K562 (cell line): ENCODE measurements around the gene PLIN5. TPM values are rescaled to one million over a fixed set of nuclear protein-coding genes. Genes with fewer than 3 reads are reported as not detected.
A peak's percentile ranks its signal among the peaks of the same experiment; 100 is the strongest.

Source experiments
- AFF4 ChIP-seq: sonication (generic); formaldehyde crosslinking; IDR thresholded peaks from 2 replicates; pipeline ENCODE4 v1.8.0; 2023; ENCODE audit warnings: mild to moderate bottlenecking, missing genetic modification reagents
- BHLHE40 ChIP-seq: IDR thresholded peaks from 2 replicates; pipeline ENCODE4 v1.6.1; 2011; ENCODE audit warnings: low read length, improper control_type of control experiment
- BRF1 ChIP-seq: IDR thresholded peaks from 3 replicates; pipeline ENCODE4 v1.6.1; 2011; ENCODE audit warnings: borderline replicate concordance, mild to moderate bottlenecking; ENCODE audit not compliant: insufficient read length; ENCODE audit errors: extremely low read depth
- CBX1 ChIP-seq: sonication (generic); IDR thresholded peaks from 2 replicates; pipeline ENCODE4 v1.6.1; 2016; ENCODE audit warnings: antibody characterized with exemption, low read depth, mild to moderate bottlenecking
- CHD2 ChIP-seq: IDR thresholded peaks from 2 replicates; pipeline ENCODE4 v1.6.1; 2011; ENCODE audit warnings: low read depth, low read length
- E2F5 ChIP-seq: sonication (generic); formaldehyde crosslinking; IDR thresholded peaks from 2 replicates; pipeline ENCODE4 v1.8.0; 2022; ENCODE audit warnings: mild to moderate bottlenecking, missing genetic modification reagents
- ETV5 ChIP-seq: sonication (generic); formaldehyde crosslinking; IDR thresholded peaks from 2 replicates; pipeline ENCODE4 v1.4.0; 2020; ENCODE audit warnings: low read depth, mild to moderate bottlenecking, missing genetic modification reagents
- NRF1 ChIP-seq, 2 experiments: fragments of 450-650 bp; IDR thresholded peaks in 1 of 2; conservative IDR thresholded peaks in 1 of 2; 2 replicates each; pipeline ENCODE4 v1.6.1; 2014; ENCODE audit warnings: mild to moderate bottlenecking in 2 of 2
- PURB ChIP-seq: sonication (generic); formaldehyde crosslinking; IDR thresholded peaks from 2 replicates; pipeline ENCODE4 v1.9.0; 2021; ENCODE audit warnings: low read depth, mild to moderate bottlenecking, missing genetic modification reagents
- RBM22 ChIP-seq: fragments of 200-400 bp; formaldehyde crosslinking; IDR thresholded peaks from 2 replicates; pipeline ENCODE4 v1.6.1; 2018; ENCODE audit warnings: low read length, low read depth; ENCODE audit not compliant: poor library complexity, severe bottlenecking
- RNF2 ChIP-seq: sonication (generic); IDR thresholded peaks from 2 replicates; pipeline ENCODE4 v1.6.1; 2016
- SLC30A9 ChIP-seq: fragments of 250-450 bp; sonication (Bioruptor Pico); IDR thresholded peaks from 2 replicates; pipeline ENCODE4 v1.8.0; 2022; ENCODE audit warnings: mild to moderate bottlenecking, moderate library complexity
- ZBTB8A ChIP-seq: fragments of 450-650 bp; IDR thresholded peaks from 2 replicates; pipeline ENCODE4 v1.6.1; 2018; ENCODE audit warnings: mild to moderate bottlenecking, moderate library complexity; ENCODE audit not compliant: partially characterized antibody
- ZNF184 ChIP-seq: sonication (generic); formaldehyde crosslinking; IDR thresholded peaks from 2 replicates; pipeline ENCODE4 v1.5.0; 2020; ENCODE audit warnings: missing genetic modification reagents
- ZNF274 ChIP-seq: IDR thresholded peaks from 2 replicates; pipeline ENCODE4 v1.6.1; 2011; ENCODE audit warnings: low read depth, mild to moderate bottlenecking, low read length, moderate library complexity, borderline replicate concordance
- ZNF561 ChIP-seq: fragments of 450-650 bp; formaldehyde crosslinking; conservative IDR thresholded peaks from 2 replicates; pipeline ENCODE4 v1.4.0; 2020; ENCODE audit warnings: mild to moderate bottlenecking, moderate library complexity
- polyA plus RNA-seq, 8 experiments: library from polyadenylated mRNA; depleted of rRNA in 4 of 8; stranded (reverse) in 5 of 8; unstranded in 3 of 8; fragments of >200 nt; fragmentation: Nextera tagmentation in 2 of 8; fragmentation: Illumina TruSeq in 1 of 8; extraction: Ambion mirVana in 2 of 8; extraction: Trizol in 1 of 8; gene quantifications; 2 replicates each; pipeline versions ENCODE4 v1.2.1 to v1.2.3, GENCODE V29; 2011 to 2014; ENCODE audit warnings: inconsistent platforms in 1 of 8, missing spikeins in 1 of 8
- total RNA-seq, 7 experiments: library from RNA; depleted of rRNA in 6 of 7; stranded (reverse); fragments of >200 nt in 6 of 7; fragmentation: Illumina TruSeq in 2 of 7; extraction: Trizol in 2 of 7; gene quantifications; 2 replicates each; pipeline versions ENCODE4 v1.2.1 to v1.2.3, GENCODE V29; 2011 to 2021; ENCODE audit warnings: low replicate concordance in 1 of 7
- TF ChIP-seq, protein P1 (sequence below), 2 experiments: fragments of 450-650 bp; IDR thresholded peaks; 2 replicates each; pipeline ENCODE4 v1.6.1; 2016
- TF ChIP-seq, protein P2 (sequence below): sonication (generic); formaldehyde crosslinking; IDR thresholded peaks from 2 replicates; pipeline ENCODE4 v1.8.0; 2023; ENCODE audit warnings: mild to moderate bottlenecking, missing genetic modification reagents
- TF ChIP-seq, protein P3 (sequence below): fragments of 450-650 bp; formaldehyde crosslinking; conservative IDR thresholded peaks from 2 replicates; pipeline ENCODE4 v1.4.0; 2022; ENCODE audit warnings: mild to moderate bottlenecking, missing genetic modification characterization

Gene PLIN5
- total and polyA plus RNA-seq, 9 of the 15 experiments (the other 6 are each of a cell fraction or from before 2014, with no cell fraction given): 0.04 to 1.3 (median 0.50) TPM

- TF ChIP-seq ZNF561 (CRISPR knock-in tag) (no peak), BRF1 (no peak), SLC30A9 (no peak), ZBTB8A (no peak), RBM22 (no peak), E2F5 (CRISPR knock-in tag) (no peak; the same call in 1 of the 2 replicates), ZNF274 (no peak), ETV5 (CRISPR knock-in tag) (no peak), ZNF184 (no peak), NRF1 (conservative IDR thresholded peaks at IDR 0.05 in 1 of 2, IDR thresholded peaks at IDR 0.05 in 1 of 2) (no peak), CBX1 (peak; percentile 68; the same call in 1 of the 2 replicates), AFF4 (CRISPR knock-in tag) (no peak), BHLHE40 (no peak), PURB (CRISPR knock-in tag) (no peak), RNF2 (no peak), CHD2 (no peak)
- TF ChIP-seq, protein P1, sequence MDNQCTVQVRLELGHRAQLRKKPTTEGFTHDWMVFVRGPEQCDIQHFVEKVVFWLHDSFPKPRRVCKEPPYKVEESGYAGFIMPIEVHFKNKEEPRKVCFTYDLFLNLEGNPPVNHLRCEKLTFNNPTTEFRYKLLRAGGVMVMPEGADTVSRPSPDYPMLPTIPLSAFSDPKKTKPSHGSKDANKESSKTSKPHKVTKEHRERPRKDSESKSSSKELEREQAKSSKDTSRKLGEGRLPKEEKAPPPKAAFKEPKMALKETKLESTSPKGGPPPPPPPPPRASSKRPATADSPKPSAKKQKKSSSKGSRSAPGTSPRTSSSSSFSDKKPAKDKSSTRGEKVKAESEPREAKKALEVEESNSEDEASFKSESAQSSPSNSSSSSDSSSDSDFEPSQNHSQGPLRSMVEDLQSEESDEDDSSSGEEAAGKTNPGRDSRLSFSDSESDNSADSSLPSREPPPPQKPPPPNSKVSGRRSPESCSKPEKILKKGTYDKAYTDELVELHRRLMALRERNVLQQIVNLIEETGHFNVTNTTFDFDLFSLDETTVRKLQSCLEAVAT (IDR thresholded peaks at IDR 0.05): peak in 1 of 2 experiments; percentile 47; a peak in 1 of 4 replicates
- TF ChIP-seq, protein P2, sequence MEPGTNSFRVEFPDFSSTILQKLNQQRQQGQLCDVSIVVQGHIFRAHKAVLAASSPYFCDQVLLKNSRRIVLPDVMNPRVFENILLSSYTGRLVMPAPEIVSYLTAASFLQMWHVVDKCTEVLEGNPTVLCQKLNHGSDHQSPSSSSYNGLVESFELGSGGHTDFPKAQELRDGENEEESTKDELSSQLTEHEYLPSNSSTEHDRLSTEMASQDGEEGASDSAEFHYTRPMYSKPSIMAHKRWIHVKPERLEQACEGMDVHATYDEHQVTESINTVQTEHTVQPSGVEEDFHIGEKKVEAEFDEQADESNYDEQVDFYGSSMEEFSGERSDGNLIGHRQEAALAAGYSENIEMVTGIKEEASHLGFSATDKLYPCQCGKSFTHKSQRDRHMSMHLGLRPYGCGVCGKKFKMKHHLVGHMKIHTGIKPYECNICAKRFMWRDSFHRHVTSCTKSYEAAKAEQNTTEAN (CRISPR knock-in tag): no peak
- TF ChIP-seq, protein P3, sequence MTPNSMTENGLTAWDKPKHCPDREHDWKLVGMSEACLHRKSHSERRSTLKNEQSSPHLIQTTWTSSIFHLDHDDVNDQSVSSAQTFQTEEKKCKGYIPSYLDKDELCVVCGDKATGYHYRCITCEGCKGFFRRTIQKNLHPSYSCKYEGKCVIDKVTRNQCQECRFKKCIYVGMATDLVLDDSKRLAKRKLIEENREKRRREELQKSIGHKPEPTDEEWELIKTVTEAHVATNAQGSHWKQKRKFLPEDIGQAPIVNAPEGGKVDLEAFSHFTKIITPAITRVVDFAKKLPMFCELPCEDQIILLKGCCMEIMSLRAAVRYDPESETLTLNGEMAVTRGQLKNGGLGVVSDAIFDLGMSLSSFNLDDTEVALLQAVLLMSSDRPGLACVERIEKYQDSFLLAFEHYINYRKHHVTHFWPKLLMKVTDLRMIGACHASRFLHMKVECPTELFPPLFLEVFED (CRISPR knock-in tag): peak; percentile 68; the same call in 1 of the 2 replicates
These were observed 41.3 kb upstream of the PLIN5 start (continued) for GRCh38 chr19:4576016-4576933.
